Chondrocyte (in vitro differentiated cells): ENCODE measurements around the gene CFAP161. TPM values are rescaled to one million over a fixed set of nuclear protein-coding genes. Genes with fewer than 3 reads are reported as not detected.
A peak's percentile ranks its signal among the peaks of the same experiment; 100 is the strongest.
"Not testable (repeated sequence)": the region's sequence is repeated elsewhere in the genome, so short reads cannot be mapped to it uniquely, and the experiment has no call there.

ENCODE experiments used
- DNase-seq: peaks from one replicate; pipeline ENCODE4 v3.0.0; 2021; ENCODE audit warnings: mixed read lengths, low spot score
- H3K27ac Mint-ChIP-seq: one replicate; pipeline ENCODE4 v1.8.0; 2021; ENCODE audit warnings: mild to moderate bottlenecking, moderate library complexity, mixed read lengths; ENCODE audit not compliant: unreplicated experiment
- H3K27me3 Mint-ChIP-seq: 2 replicates; pipeline ENCODE4 v1.8.0; 2021; ENCODE audit warnings: low read depth, mixed read lengths
- H3K36me3 Mint-ChIP-seq: 2 replicates; pipeline ENCODE4 v1.8.0; 2021; ENCODE audit warnings: low read depth, mixed read lengths
- H3K4me1 Mint-ChIP-seq: 2 replicates; pipeline ENCODE4 v1.8.0; 2021; ENCODE audit warnings: low read depth, mild to moderate bottlenecking, mixed read lengths
- H3K4me3 Mint-ChIP-seq: one replicate; pipeline ENCODE4 v1.8.0; 2021; ENCODE audit warnings: mild to moderate bottlenecking, moderate library complexity, mixed read lengths; ENCODE audit not compliant: unreplicated experiment
- H3K9me3 Mint-ChIP-seq: 2 replicates; pipeline ENCODE4 v1.8.0; 2021; ENCODE audit warnings: low read depth, mixed read lengths
- total RNA-seq: library from RNA; stranded (reverse); gene quantifications from 3 replicates; pipeline ENCODE4 v1.2.1, GENCODE V29; 2021
- TF ChIP-seq, protein P1 (sequence below): fragments of 200-600 bp; sonication (generic); IDR thresholded peaks from 2 replicates; pipeline ENCODE4 v1.5.0; 2021; ENCODE audit warnings: antibody characterized with exemption, mild to moderate bottlenecking, moderate library complexity

Gene CFAP161
- total RNA-seq, 1 donor from 2014 or later = not detected

DNA sequence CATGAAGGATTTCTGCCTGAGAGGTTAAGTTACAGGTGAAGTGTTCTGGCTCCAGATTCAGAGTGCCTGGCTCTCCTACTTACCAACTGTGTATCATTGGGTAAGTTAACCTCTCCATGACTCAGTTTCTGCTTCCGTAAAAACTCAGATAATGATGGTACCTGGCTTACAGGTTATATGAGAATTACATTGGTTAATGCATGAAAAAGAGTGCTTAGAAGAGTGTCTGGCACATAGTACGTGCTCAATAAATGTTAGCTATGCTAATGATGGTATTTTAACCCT is 23.8 kb downstream of the CFAP161 start:
- TF ChIP-seq, protein P1, sequence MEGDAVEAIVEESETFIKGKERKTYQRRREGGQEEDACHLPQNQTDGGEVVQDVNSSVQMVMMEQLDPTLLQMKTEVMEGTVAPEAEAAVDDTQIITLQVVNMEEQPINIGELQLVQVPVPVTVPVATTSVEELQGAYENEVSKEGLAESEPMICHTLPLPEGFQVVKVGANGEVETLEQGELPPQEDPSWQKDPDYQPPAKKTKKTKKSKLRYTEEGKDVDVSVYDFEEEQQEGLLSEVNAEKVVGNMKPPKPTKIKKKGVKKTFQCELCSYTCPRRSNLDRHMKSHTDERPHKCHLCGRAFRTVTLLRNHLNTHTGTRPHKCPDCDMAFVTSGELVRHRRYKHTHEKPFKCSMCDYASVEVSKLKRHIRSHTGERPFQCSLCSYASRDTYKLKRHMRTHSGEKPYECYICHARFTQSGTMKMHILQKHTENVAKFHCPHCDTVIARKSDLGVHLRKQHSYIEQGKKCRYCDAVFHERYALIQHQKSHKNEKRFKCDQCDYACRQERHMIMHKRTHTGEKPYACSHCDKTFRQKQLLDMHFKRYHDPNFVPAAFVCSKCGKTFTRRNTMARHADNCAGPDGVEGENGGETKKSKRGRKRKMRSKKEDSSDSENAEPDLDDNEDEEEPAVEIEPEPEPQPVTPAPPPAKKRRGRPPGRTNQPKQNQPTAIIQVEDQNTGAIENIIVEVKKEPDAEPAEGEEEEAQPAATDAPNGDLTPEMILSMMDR = no peak
- Mint-ChIP-seq H3K9me3 (no peaks in the 10 kb centered on the region), H3K4me3 (no peak overlapping the region)

GRCh38 chr15:81158561-81158960 is 24.5 kb downstream of the CFAP161 start:
- not testable (repeated sequence) for H3K36me3 Mint-ChIP-seq, H3K4me3 Mint-ChIP-seq, H3K9me3 Mint-ChIP-seq, DNase-seq, H3K27me3 Mint-ChIP-seq, H3K27ac Mint-ChIP-seq
- H3K4me1 Mint-ChIP-seq = peaks cover 43% of the 10 kb centered on the region

More for the DNA sequence above, 23.8 kb downstream of the CFAP161 start:
- H3K27me3 Mint-ChIP-seq = peaks cover 5% of the 10 kb centered on the region
- H3K36me3 Mint-ChIP-seq = no peaks in the 10 kb centered on the region
- DNase-seq = no peak
- no peak overlapping the region for H3K27ac Mint-ChIP-seq
- H3K4me1 Mint-ChIP-seq = peaks cover 43% of the 10 kb centered on the region

DNA sequence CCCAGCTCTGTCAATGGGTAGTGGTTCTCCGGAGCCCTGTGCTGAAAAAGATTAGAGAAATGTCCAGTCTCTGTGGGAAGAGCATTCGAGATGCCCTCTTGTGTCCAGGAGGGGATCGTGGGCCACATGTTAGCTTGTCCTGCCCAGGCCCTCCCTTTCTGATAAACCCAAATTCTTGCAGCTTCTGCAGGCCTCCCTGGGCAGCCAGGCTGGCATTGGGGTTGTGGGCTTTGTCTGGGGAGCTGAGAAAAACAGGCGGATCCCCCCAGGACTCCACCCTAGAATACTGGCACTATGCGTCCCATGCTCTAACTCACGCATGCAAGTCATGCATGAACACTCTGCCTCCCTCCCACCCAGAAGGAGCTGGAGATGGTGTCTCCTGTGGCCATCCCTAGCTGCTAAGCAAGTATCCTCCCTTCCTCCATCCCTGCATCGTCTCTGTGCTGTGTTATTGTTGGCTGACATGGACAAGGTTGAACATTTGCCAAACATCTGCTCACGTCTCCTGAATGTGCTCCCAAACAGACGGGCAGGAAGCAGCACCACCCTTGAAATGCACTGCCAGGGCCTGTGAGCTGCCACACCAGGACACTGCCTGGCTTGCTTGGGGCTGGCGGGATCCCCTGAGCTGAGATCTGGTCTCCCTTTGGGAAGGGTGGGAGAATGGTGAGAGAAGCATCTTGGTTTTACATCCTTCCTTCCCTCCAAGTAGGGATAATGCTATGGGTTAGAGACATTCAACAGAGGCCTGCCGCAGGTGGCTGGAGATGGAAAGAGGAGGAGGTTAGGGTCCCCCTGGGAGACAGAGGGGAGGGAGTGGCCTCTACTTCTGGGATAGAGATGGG is 26.5 kb downstream of the CFAP161 start:
- H3K4me1 Mint-ChIP-seq = peaks cover 54% of the 10 kb centered on the region
- H3K9me3 Mint-ChIP-seq = no peaks in the 10 kb centered on the region
- DNase-seq = no peak
- peak overlapping the region; percentile 90 for H3K27ac Mint-ChIP-seq
- H3K36me3 Mint-ChIP-seq = no peaks in the 10 kb centered on the region
- H3K27me3 Mint-ChIP-seq = no peaks in the 10 kb centered on the region
- TF ChIP-seq, protein P1 = no peak
- no peak overlapping the region for H3K4me3 Mint-ChIP-seq

GRCh38 chr15:81161160-81161673 is 27.1 kb downstream of the CFAP161 start:
- Mint-ChIP-seq H3K27ac (peak overlapping the region; percentile 90), H3K36me3 (no peaks in the 10 kb centered on the region), H3K4me3 (no peak overlapping the region), H3K9me3 (no peaks in the 10 kb centered on the region), H3K27me3 (no peaks in the 10 kb centered on the region), H3K4me1 (peaks cover 51% of the 10 kb centered on the region)
- TF ChIP-seq, protein P1 = no peak
- DNase-seq = no peak

- Mint-ChIP-seq H3K36me3 (no peaks in the 10 kb centered on the region), H3K27me3 (no peaks in the 10 kb centered on the region), H3K9me3 (no peaks in the 10 kb centered on the region), H3K4me1 (peaks cover 56% of the 10 kb centered on the region), H3K27ac (no peak overlapping the region), H3K4me3 (no peak overlapping the region)
- TF ChIP-seq, protein P1 = no peak
- no peak for DNase-seq
Observed at GRCh38 chr15:81161851-81162250, 27.8 kb downstream of the CFAP161 start.
